Glomerular endothelial cell (primary cell): ENCODE data around the gene NIT1. TPM values are rescaled to one million over a fixed set of nuclear protein-coding genes. Genes with fewer than 3 reads are reported as not detected.

Source experiments
- DNase-seq: peaks from one replicate; pipeline ENCODE4 v3.0.0-alpha.2; 2011; ENCODE audit warnings: low read depth, low spot score; ENCODE audit errors: extremely low read depth
- total RNA-seq: library from RNA; depleted of rRNA; stranded (reverse); fragments of >200 nt; gene quantifications from 2 replicates; pipeline ENCODE4 v1.2.3, GENCODE V29; 2015

The NIT1 gene
- total RNA-seq, 1 donor from 2014 or later, result 16.4 TPM

DNA sequence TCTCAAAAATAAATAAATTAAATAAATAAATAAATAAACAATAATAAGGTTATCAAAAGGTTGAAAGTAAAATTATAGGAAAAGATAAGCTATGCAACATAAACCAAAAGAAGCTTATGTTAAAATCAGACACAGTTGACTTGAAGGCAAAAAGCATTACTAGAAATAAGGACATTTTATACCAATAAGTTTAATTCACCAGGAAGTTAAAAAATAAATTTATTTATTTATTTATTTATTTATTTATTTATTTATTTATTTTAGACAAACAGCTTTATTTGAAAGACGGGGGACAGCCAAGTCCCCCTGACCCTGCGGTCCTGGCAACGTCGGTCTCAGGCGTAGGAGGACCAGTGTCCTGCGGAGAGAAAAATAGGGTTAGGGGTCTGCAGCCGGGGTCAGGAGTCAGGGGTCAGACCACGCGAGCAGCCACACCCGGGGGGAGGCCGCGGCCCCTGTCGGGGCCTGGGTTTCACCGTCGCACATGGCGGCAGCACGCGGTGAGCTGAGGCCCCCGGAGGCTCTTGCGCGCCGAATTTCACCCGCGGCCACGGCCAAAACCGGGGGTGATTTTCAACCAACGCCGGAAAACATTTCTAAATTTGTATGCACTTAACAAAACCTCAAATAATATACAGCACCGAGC is 23.0 kb downstream of the NIT1 start:
- no peak for DNase-seq

DNA sequence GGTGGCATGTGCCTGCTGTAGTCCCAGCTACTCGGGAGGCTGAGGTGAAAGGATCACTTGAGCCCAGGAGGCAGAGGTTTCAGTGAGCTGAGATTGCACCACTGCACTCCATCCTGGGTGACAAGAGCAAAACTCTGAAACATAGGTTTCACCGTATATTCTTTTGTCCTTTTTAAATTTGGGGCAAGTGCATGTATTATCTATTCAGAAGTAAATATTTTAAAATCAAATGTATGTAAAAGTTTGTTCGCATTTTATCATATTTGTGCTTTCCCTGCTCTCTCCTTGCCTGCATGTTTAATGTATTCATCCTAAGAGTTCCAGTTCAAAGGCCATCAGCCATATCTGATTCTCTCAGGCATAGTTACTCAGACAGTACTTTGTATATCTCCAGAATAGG is 27.9 kb downstream of the NIT1 start:
- no peak for DNase-seq

DNA sequence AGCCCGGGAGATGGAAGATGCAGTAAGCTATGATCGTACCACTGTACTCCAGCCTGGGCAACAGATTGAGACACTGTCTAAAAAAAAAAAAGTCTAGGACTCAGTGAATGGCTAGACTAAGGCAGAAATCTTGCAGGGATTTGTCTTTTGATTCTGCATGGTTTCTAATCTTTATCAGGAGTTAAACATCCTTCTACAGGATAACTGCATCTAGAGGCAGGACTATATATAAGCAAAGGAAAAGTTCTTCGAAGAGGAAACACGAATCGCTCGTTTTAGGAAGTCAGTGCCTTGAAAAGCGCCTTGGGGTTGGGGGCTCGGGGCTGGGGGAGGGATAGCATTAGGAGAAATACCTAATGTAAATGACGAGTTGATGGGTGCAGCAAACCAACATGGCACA is 35.3 kb downstream of the NIT1 start:
- DNase-seq, result no peak

DNA sequence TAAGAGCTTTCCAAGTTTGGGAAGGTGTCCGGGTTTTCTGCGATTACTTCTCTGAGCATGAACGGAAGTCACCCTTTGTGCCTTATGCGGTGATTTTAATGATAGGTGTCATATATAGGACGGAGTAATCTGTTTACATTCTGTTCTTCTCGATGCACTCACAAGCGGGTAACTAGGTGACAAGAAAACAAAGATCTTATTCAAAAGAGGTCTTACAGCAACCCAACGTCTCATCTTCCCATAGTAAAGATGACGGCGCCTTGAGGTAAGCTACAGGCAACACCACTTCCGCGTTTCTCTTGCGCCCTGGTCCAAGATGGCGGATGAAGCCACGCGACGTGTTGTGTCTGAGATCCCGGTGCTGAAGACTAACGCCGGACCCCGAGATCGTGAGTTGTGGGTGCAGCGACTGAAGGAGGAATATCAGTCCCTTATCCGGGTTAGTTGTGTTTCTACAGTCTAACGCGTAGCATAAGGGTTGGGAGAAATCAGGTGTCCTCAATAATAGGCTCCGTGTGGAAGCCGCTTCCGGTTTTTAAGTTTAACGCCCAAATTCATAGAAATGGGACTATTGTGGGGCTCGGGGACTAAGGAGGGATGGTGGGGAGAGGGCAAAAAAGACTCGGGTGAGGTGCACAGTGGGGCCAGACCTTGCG is 35.9 kb downstream of the NIT1 start, which contains the start of gene UFC1:
UFC1 (plus strand) TSS at position 297 of the 656 bp plus-strand sequence; CDS start at position 317, 20 bp downstream.
- peak; percentile 80 for DNase-seq

DNA sequence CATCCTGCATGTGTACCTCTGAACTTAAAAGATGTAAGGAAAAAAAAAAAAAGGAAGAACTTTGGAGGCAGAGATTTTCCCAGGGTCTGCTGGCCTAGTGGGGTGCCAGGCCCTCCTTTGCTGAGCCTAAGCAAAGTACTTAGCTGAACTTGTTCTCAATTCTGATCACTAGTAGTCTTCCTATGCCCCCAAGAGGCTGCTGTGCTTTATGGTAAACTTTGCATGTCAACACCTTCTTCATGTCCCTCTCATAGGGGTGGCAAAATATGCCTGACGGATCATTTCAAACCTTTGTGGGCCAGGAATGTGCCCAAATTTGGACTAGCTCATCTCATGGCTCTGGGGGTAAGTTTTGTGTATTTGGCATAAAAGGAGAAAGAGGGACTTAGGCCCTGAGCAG is 40.0 kb downstream of the NIT1 start:
- DNase-seq, result no peak

DNA sequence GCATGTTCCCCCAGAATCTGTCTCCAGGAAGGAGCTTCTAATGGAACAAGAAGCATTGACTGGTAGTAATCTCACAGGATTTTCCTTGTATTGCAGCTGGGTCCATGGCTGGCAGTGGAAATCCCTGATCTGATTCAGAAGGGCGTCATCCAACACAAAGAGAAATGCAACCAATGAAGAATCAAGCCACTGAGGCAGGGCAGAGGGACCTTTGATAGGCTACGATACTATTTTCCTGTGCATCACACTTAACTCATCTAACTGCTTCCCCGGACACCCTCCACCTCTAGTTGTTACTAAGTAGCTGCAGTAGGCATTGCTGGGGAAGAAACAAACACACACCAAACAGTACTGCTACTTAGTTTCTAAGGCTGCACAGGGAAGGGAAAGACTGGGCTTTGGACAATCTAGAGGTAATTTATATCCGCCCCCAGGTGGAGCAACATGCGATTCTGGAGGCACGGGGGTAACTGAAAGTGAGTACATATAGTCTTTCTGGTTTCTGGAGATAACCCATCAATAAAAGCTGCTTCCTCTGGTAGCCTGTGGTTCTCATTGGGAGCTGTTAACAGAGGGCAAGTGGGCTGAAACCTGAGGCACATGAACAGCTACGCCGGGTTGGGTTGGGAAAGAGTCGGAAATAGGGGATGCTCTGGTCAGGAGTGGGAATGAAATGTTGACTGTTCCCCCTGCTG is 40.6 kb downstream of the NIT1 start:
- no peak for DNase-seq

DNA sequence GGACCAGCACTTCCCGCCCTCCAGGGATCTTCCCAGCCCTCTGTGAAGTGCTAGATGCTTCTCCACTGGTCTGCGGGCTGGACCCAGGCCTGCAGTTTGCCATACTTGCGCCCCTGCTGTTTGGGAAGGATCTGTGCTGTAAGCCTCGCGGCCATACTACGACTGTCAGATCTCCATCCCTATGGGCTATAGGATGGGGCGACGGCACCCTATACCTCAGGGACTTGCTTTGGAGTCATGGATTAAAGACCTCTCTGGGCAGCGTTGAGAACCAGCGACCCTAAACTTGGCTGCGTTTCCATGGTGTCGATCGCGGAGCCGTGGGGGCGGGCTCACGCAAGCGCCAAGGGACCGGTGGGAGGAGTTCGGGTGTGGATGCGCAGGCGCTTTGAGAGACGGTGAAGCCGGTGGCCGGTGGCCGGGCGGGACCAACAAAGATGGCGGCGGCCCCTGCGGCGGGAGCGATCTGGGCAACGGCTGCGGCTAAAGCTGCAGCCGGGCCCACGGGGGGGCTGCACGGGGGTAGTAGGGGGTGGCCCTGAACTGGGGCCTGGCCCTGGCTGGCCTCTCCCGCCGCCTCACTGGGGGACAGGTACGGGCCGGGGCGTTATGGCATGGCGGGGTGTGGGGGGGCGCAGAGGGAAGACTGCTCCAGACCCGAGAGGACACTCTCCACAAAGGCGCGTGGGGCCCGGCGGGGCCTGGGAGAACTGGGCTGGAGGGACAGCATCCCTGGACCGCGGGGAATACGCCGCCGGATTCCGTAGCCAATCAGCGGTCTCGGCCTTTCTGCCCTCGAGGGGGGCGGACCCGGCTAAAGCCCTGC is 41.4 kb downstream of the NIT1 start, which contains the start of gene USP21:
USP21 (plus strand) TSS at position 414 of the 826 bp plus-strand sequence. CDS start 1,141 bp downstream, outside the sequence.
- DNase-seq, result no peak

DNA sequence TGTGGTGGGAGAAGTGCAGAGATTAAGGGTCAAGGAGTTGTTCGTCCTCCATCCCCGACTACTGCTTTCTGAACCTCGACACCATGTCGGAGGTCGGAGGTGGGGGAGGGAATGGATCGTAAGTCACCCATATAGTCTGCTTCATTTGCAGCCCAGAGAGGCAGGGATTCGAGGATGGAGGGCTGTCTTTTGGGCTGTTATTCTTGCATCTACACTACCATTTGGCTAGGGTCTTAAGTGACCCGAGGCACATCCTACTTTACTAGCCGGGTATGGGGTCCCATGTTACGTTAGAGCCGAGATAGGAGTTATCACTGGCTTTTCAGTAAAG is 42.0 kb downstream of the NIT1 start:
- no peak for DNase-seq

DNA sequence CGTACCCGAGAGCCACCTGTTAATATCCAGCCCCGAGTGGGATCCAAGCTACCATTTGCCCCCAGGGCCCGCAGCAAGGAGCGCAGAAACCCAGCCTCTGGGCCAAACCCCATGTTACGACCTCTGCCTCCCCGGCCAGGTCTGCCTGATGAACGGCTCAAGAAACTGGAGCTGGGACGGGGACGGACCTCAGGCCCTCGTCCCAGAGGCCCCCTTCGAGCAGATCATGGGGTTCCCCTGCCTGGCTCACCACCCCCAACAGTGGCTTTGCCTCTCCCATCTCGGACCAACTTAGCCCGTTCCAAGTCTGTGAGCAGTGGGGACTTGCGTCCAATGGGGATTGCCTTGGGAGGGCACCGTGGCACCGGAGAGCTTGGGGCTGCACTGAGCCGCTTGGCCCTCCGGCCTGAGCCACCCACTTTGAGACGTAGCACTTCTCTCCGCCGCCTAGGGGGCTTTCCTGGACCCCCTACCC is 42.8 kb downstream of the NIT1 start:
- no peak for DNase-seq

DNA sequence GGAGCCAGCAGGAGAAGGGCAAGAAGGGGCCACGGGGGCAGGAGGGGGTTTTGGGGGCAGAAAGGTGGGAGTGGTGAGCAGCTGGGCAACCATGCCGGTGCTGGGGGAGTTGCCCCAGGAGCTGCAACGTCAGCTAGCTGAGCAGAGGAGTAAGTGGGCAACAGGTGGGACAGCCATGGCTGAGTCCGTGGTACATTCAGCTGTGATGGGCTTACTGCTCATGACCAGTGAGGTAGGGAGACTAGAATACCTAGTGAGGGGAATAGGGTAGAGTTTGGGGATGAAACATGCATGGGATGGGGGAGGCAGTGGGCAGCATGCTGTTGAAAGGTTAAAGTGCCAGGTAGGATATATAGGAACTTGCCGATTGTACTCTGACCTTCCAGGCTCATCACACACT is 43.7 kb downstream of the NIT1 start:
- no peak for DNase-seq

DNA sequence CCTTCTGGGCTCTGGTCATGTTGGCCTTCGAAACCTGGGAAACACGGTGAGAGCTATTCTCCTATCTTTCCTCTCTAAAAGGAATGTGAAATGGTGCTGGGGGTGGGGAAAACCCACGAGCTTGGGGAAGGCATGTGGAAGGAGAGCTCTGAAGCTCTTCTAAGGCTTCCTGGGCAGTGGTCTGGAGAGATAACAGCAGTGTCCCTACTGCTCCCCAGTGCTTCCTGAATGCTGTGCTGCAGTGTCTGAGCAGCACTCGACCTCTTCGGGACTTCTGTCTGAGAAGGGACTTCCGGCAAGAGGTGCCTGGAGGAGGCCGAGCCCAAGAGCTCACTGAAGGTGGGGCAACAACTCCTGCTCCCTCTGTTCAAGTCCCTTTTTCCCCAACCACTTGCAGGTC is 44.1 kb downstream of the NIT1 start:
- no peak for DNase-seq

DNA sequence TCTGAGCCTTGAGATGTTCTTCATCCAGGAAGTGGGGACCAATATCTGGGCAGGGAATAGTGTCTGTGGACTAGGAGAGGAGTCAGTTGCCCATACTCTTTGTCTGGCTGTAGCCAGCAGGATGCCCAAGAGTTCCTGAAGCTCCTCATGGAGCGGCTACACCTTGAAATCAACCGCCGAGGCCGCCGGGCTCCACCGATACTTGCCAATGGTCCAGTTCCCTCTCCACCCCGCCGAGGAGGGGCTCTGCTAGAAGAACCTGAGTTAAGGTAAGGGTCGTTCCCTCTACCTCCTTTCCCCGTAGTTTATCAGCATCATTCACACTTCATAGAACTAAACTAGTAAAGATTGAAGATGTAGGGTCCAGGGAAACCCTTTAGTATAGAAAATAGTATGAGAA is 44.9 kb downstream of the NIT1 start:
- DNase-seq, result no peak

DNA sequence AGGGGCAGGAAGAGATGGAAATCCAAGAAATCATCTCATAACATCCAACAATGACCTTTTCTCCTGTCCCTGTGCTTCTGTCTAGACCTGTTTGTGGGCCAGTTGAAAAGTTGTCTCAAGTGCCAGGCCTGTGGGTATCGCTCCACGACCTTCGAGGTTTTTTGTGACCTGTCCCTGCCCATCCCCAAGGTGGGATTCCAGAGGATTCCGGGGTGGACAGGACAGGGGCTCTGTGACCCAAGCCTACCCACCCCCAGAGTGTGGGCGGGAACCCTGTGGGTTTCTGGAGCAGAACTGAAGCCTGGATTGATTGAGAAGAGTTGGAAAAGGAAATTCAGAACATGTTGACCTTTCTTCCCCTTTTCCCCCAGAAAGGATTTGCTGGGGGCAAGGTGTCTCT is 45.9 kb downstream of the NIT1 start:
- DNase-seq, result no peak

DNA sequence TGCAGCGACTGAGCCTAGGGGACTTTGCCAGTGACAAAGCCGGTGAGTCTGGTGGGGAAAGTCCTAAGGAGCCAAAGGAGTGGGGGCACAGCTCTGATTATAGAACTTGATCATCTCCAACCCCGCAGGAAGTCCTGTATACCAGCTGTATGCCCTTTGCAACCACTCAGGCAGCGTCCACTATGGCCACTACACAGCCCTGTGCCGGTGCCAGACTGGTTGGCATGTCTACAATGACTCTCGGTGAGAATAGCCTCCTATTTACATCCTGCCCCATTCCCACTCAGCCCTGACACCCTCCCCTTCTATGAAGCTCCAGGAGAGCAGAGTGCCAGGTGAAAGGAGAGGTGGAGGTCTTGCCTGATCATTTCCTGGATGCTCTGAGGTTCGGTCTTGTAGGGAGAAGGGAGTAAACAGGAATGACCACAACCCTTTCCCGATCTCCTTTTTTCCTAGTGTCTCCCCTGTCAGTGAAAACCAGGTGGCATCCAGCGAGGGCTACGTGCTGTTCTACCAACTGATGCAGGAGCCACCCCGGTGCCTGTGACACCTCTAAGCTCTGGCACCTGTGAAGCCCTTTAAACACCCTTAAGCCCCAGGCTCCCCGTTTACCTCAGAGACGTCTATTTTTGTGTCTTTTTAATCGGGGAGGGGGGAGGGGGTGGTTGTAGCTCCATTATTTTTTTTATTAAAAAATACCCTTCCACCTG is 47.2 kb downstream of the NIT1 start:
- no peak for DNase-seq

DNA sequence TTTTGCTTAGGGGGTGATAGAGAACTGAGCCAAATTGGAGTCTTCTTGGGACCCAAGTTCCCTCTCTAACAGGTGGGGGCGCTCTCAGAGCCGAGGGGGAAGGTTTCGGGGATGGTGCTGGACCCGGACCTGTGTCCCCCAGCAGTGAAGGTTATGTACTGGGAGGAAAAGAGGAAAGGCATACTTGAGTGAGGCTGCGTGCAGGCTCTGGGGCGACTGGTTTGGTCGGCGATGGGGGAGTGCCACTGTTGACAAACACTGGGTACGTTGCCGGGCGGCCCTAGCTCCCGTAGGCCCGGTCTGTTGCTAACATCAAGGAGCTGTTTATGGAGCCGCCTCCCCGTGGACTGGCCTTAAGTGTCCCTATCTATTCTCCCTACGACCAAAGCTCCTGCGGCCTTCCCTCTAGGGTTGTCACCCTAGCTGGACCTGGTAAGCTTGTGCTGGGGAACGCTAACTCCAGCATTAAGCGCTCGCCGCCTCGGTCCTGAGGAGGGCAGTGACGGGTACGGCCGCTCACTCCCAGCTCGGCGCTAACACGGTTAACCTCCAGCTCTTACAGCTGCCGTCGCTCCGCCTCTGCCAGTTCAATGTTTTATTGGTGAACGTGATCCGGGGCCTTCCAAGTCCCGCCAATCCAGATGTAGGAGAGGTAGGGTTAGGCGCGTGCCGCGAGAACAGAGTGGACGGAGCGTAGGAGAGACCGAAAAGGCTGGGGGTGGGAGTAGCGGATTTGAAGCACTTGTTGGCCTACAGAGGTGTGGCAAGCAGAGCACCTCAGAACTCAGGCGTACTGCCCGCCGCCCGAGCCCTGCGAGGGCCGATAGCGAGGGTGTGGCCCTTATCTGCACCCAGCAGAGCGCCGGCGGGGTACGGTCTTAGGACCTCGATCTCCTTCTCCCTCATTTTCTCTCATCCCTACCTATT is 48.1 kb downstream of the NIT1 start, which contains the start of gene PPOX:
PPOX (plus strand) TSS at position 685 of the 927 bp plus-strand sequence. CDS start 422 bp downstream, outside the sequence.
- peak; percentile 91 for DNase-seq

DNA sequence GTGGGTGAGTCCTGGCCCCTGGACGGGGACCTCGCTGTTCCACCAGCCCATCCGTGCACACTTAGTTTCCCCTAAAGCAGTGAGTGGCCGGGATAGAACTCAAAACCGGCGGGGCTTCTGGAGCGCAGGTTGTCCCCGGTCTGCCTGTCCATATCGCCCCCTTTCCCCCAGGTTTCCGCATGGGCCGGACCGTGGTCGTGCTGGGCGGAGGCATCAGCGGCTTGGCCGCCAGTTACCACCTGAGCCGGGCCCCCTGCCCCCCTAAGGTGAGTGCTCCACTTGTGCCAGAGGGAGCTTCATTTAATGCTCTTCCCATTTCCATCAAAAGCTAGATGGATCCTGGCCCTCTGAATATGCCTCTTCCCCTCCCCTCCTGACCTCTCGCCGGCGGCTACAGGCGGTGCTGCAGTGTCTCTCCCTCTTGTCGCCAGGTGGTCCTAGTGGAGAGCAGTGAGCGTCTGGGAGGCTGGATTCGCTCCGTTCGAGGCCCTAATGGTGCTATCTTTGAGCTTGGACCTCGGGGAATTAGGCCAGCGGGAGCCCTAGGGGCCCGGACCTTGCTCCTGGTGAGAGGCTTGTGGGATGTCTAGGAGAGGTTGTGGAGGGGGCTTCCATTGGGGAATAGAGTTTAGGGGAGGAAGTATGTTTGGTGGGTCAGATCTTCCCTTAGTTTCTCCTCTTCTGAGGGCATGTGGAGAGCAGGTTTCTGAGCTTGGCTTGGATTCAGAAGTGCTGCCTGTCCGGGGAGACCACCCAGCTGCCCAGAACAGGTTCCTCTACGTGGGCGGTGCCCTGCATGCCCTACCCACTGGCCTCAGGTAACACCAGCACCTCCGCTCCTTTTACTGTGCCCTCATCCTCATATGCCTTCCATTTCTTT is 49.0 kb downstream of the NIT1 start:
- DNase-seq, result no peak

DNA sequence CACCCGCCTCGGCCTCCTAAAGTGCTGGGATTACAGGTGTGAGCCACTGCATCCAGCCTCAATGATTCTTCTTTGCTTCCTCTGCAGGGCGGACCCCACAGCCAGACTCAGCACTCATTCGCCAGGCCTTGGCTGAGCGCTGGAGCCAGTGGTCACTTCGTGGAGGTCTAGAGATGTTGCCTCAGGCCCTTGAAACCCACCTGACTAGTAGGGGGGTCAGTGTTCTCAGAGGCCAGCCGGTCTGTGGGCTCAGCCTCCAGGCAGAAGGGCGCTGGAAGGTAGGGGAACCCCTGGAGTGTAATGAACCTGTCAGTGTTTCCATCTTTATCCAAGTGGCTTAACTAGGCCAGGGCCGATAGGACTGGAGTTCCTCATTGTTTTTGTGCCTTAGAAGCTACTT is 51.0 kb downstream of the NIT1 start:
- no peak for DNase-seq
